Liver (tissue), 9 donors: Measurements from ENCODE around the gene MDN1. TPM values are rescaled to one million over a fixed set of nuclear protein-coding genes. Genes with fewer than 3 reads are reported as not detected.

Experiments
- DNase-seq: peaks from one replicate; pipeline ENCODE4 v3.0.0-alpha.2; 2017; ENCODE audit warnings: low spot score
- H3K27ac ChIP-seq, 2 donors: one replicate each; pipeline ENCODE4 v1.7.0; 2013; ENCODE audit warnings: inconsistent platforms in 2 of 2, low read length in 2 of 2, control low read depth in 1 of 2, low read depth in 1 of 2, mild to moderate bottlenecking in 1 of 2
- H3K27me3 ChIP-seq, 4 donors: one replicate each; pipeline versions ENCODE4 v1.6.1 to v1.7.0; 2013; ENCODE audit warnings: low read length in 3 of 4, inconsistent platforms in 1 of 4, mild to moderate bottlenecking in 1 of 4, moderate library complexity in 1 of 4; ENCODE audit not compliant: control insufficient read depth in 4 of 4, insufficient read depth in 4 of 4
- H3K36me3 ChIP-seq, 4 donors: one replicate each; pipeline versions ENCODE4 v1.6.1 to v1.7.0; 2013; ENCODE audit warnings: low read length in 3 of 4, mild to moderate bottlenecking in 3 of 4, low read depth in 1 of 4, moderate library complexity in 1 of 4; ENCODE audit not compliant: control insufficient read depth in 4 of 4, insufficient read depth in 3 of 4
- H3K4me1 ChIP-seq, 4 donors: one replicate each; pipeline versions ENCODE4 v1.6.1 to v1.7.0; 2013; ENCODE audit warnings: low read length in 3 of 4, mild to moderate bottlenecking in 3 of 4, moderate library complexity in 1 of 4; ENCODE audit not compliant: control insufficient read depth in 4 of 4, insufficient read depth in 4 of 4
- H3K4me3 ChIP-seq, 3 donors: one replicate each; pipeline versions ENCODE4 v1.6.1 to v1.7.0; 2013; ENCODE audit warnings: low read length in 3 of 3, control low read depth in 1 of 3, low read depth in 1 of 3, mild to moderate bottlenecking in 1 of 3
- H3K9ac ChIP-seq, 2 donors: one replicate each; pipeline ENCODE4 v1.7.0; 2013; ENCODE audit warnings: low read length in 2 of 2, mild to moderate bottlenecking in 2 of 2, moderate library complexity in 2 of 2, control low read depth in 1 of 2, low read depth in 1 of 2
- H3K9me3 ChIP-seq, 4 donors: one replicate each; pipeline versions ENCODE4 v1.6.1 to v1.7.0; 2013; ENCODE audit warnings: low read length in 3 of 4; ENCODE audit not compliant: control insufficient read depth in 4 of 4
- ATF3 ChIP-seq: IDR thresholded peaks from 2 replicates; pipeline ENCODE4 v1.6.1; 2016; ENCODE audit warnings: antibody characterized with exemption
- CTCF ChIP-seq: fragments of 150-350 bp; IDR thresholded peaks from 2 replicates; pipeline ENCODE4 v1.5.1; 2017; ENCODE audit warnings: improper control_type of control experiment, low read depth, low read length; ENCODE audit not compliant: missing input control
- FOXA1 ChIP-seq: IDR thresholded peaks from 2 replicates; pipeline ENCODE4 v1.6.1; 2016; ENCODE audit warnings: antibody characterized with exemption
- FOXA2 ChIP-seq: IDR thresholded peaks from 2 replicates; pipeline ENCODE4 v1.6.1; 2016; ENCODE audit warnings: antibody characterized with exemption
- GABPA ChIP-seq, 2 donors: IDR thresholded peaks in 1 of 2; conservative IDR thresholded peaks in 1 of 2; 2 replicates each; pipeline ENCODE4 v1.6.1; 2016; ENCODE audit warnings: antibody characterized with exemption in 2 of 2, mild to moderate bottlenecking in 1 of 2, moderate library complexity in 1 of 2
- HNF4A ChIP-seq, 2 donors: conservative IDR thresholded peaks; 2 replicates each; pipeline ENCODE4 v1.6.1; 2016; ENCODE audit warnings: antibody characterized with exemption in 2 of 2, mild to moderate bottlenecking in 2 of 2
- MAX ChIP-seq: IDR thresholded peaks from 2 replicates; pipeline ENCODE4 v1.6.1; 2016; ENCODE audit warnings: antibody characterized with exemption
- NR2F2 ChIP-seq: IDR thresholded peaks from 2 replicates; pipeline ENCODE4 v1.6.1; 2016; ENCODE audit warnings: antibody characterized with exemption
- RAD21 ChIP-seq, 2 donors: IDR thresholded peaks; 2 replicates each; pipeline ENCODE4 v1.6.1; 2016; ENCODE audit warnings: antibody characterized with exemption in 2 of 2, mild to moderate bottlenecking in 2 of 2
- REST ChIP-seq: IDR thresholded peaks from 2 replicates; pipeline ENCODE4 v1.6.1; 2016; ENCODE audit warnings: antibody characterized with exemption, mild to moderate bottlenecking
- RXRA ChIP-seq, 2 donors: IDR thresholded peaks; 2 replicates each; pipeline ENCODE4 v1.6.1; 2017 to 2018; ENCODE audit warnings: antibody characterized with exemption in 2 of 2, mild to moderate bottlenecking in 1 of 2
- SP1 ChIP-seq: IDR thresholded peaks from 2 replicates; pipeline ENCODE4 v1.6.1; 2018; ENCODE audit warnings: antibody characterized with exemption, mild to moderate bottlenecking
- TAF1 ChIP-seq: conservative IDR thresholded peaks from 2 replicates; pipeline ENCODE4 v1.6.1; 2016; ENCODE audit warnings: antibody characterized with exemption, mild to moderate bottlenecking
- YY1 ChIP-seq: IDR thresholded peaks from 2 replicates; pipeline ENCODE4 v1.6.1; 2016; ENCODE audit warnings: antibody characterized with exemption, mild to moderate bottlenecking
- ZBTB33 ChIP-seq: IDR thresholded peaks from 2 replicates; pipeline ENCODE4 v1.6.1; 2016; ENCODE audit warnings: antibody characterized with exemption
- WGBS: extraction: QIAGEN DNeasy Blood & Tissue Kit; methylation state at CpG from one replicate; pipeline ENCODE4 v1.1.7; 2013; 5-methylcytosine and 5-hydroxymethylcytosine counted together
- polyA plus RNA-seq, 2 donors: library from polyadenylated mRNA; stranded (reverse) in 1 of 2; unstranded in 1 of 2; fragments of 200-250 nt in 1 of 2; fragments of >200 nt in 1 of 2; fragmentation: Nextera tagmentation in 1 of 2; extraction: Ambion mirVana in 1 of 2; gene quantifications; one replicate each; pipeline versions ENCODE4 v1.2.1 to v1.2.3, GENCODE V29; 2013 to 2015
- total RNA-seq, 2 donors: library from RNA; depleted of rRNA; stranded (reverse); fragments of >200 nt; gene quantifications; one replicate each; pipeline ENCODE4 v1.2.3, GENCODE V29; 2014
- donor health status: healthy.
- donor health status: healthy.
- donor health status: healthy.
- donor health status: healthy.
- donor health status: healthy.

The MDN1 gene
- total and polyA plus RNA-seq, 4 donors, result 5.4 to 48.9 (median 22.8) TPM

GRCh38 chr6:89840538-89840937 lies 20.9 kb upstream of the MDN1 start:
- WGBS, result 78% methylated on average over 3 of the region's 3 CpGs
- no peak for DNase-seq
- Histone ChIP-seq H3K27me3 (no peaks in the 10 kb centered on the region), H3K9ac (no peak overlapping the region), H3K36me3 (peaks cover 0 to 2% (median under 1%) of the 10 kb centered on the region in 4 donors), H3K4me1 (no peaks in the 10 kb centered on the region), H3K9me3 (no peaks in the 10 kb centered on the region), H3K4me3 (no peak overlapping the region), H3K27ac (no peak overlapping the region)
- TF ChIP-seq HNF4A (conservative IDR thresholded peaks at IDR 0.05), result no peak
- TF ChIP-seq REST, result no peak
- no peak for TF ChIP-seq NR2F2

- WGBS, result 96% methylated on average over 8 of the region's 8 CpGs
- no peaks in the 10 kb centered on the region for H3K9me3 ChIP-seq
- H3K36me3 ChIP-seq, result peaks cover 0 to 8% (median 3%) of the 10 kb centered on the region in 4 donors
- no peak for TF ChIP-seq TAF1
- TF ChIP-seq FOXA1, result no peak
- no peak for TF ChIP-seq HNF4A (conservative IDR thresholded peaks at IDR 0.05)
- no peak for TF ChIP-seq REST
- TF ChIP-seq GABPA (IDR thresholded peaks at IDR 0.05 in 1 of 2, conservative IDR thresholded peaks at IDR 0.05 in 1 of 2), result no peak
- TF ChIP-seq NR2F2, result no peak
- TF ChIP-seq ZBTB33, result no peak
- no peak for TF ChIP-seq SP1
- no peak for TF ChIP-seq FOXA2
- TF ChIP-seq ATF3, result no peak
- no peak for TF ChIP-seq MAX
- TF ChIP-seq RAD21 (IDR thresholded peaks at IDR 0.05), result no peak
- no peak for TF ChIP-seq RXRA (IDR thresholded peaks at IDR 0.05)
- no peak for TF ChIP-seq CTCF
- TF ChIP-seq YY1, result no peak
- no peaks in the 10 kb centered on the region for H3K4me1 ChIP-seq
- no peak for DNase-seq
- no peak overlapping the region for H3K27ac ChIP-seq
- no peak overlapping the region for H3K9ac ChIP-seq
- H3K27me3 ChIP-seq, result no peaks in the 10 kb centered on the region
- H3K4me3 ChIP-seq, result no peak overlapping the region
Observed at GRCh38 chr6:89836639-89837222, 17.1 kb upstream of the MDN1 start.
